ENCODE results near the gene DNAJC27.

DNAJC27 gene

DNA sequence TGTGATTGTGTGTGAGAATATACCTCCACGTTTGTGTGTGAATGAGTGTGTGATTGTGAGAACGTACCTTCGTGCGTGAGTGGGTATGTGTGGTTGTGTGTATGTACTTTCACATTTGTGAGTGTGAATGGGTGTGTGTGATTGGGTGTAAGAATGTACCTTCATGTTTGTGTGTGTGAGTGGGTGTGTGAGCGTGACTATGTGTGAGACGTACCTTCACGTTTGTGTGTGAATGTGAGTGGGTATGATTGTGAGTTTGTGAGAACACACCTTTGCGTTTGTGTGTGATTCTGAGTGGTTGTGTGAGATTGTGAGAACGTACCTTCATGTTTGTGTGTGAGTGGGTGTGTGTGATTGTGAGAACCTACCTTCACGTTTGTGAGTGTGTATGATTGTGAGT, 45.9 kb downstream of the DNAJC27 start:
- DNase-seq (ENCODE audit: low spot score) = no peak

DNA sequence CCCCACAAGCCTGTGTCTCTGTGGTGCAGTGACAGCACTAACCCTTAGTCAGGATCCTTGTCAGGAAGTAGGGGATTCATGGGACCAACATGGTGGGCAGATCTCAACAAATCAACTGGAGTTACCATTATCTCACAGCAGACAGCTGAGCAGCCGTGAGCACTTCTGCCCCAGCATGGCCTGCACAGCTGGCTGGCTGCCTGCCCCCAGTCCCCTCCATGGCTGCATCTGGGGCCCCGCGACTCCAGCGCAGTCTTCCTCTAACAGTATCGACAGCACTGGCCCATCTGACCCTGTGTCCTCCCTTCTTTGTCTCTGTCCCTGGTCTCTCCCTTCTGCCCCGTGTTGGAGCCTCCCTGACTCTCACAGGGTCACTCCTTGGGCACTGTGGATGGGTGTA, 47.0 kb downstream of the DNAJC27 start:
- DNase-seq (ENCODE audit: low spot score) = no peak

DNA sequence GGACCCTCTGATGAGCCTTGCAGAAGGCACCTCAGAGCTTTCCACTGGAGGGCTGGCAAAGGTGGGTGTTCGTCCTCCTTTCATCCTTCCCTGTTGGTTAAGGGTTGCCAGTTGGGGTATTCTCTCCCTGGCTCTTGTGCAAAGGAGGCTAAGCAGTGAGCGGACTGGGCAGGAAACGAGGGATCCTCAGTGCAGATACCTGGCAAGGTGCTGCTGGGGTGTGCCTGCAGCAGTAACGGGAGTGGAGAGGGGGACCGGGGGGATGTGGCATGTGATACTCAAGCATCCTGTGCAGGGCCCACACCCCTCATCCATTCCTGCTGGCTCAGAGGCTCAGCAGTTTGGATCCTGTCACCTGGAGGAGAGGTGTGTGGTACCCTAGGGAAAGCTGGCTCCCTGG, 47.5 kb downstream of the DNAJC27 start:
- DNase-seq (ENCODE audit: low spot score) = no peak

DNA sequence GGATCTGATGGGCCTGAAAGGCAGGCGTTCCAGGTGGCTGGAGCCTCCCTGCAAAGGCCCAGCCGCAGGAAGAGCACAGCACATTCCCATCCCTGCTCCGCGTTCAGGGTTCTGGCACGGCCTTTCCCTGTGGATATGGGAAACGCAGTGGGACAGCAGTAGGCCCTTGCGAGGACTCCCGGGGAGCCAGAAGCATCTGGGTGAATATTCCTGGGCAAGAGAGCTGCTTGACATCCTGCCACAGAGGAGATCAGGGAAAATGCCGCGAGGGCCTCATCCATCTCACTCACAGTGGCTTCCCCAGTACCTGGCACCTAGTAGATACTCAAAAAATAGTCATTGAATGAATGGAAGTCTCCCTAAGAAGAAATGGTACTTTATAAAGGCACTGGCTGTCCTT, 48.6 kb downstream of the DNAJC27 start:
- DNase-seq (ENCODE audit: low spot score) = no peak

DNA sequence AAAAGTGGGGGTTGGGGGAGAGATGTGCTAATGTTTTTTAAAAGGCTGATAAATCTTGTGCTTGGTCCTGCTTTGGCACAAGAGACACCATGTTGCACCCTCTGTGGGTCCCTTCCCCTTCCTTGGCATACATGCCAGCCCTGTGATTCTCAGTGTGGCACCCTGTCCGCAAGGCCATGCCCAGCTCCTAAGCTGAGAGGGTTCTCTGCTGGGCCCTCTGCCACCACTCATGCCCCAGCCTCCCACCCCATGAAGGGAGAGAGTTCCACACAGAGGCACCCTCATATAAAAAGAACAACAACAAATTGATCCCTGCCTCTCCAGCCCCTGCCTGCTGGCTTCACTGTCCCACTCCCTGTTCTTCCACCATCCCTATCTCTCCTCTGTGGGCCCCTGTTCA, 49.2 kb downstream of the DNAJC27 start:
- no peak for DNase-seq (ENCODE audit: low spot score)

DNA sequence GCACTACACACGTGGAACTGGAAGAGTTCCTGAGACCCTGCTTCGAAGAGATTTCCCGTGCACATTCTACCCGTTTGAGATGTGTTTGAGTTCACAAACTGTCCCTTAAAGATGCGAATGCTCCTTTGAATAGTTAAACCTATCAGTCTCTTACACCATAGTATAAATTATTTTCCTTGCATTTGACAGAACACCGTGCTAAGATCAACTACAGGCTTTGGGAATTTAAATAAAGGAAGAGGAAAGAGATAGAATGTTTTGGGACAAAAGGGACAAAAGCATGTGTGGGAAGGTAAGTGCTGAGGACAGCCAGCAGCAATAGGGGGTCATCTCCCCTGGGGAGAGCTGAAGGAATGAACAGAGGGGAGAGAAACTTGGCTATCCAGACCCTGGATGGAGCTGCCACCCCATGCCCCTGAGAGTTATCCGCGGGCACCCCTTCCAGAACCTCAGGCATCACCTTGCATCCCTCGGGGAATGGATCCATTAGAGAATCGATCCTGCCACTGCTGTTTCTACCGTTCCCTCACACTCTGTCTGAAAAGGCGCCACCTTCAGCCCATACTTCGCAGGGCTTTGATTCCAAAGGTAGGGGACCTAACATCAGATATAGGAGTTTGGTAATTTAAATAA, 50.8 kb downstream of the DNAJC27 start:
- DNase-seq (ENCODE audit: low spot score) = no peak

DNA sequence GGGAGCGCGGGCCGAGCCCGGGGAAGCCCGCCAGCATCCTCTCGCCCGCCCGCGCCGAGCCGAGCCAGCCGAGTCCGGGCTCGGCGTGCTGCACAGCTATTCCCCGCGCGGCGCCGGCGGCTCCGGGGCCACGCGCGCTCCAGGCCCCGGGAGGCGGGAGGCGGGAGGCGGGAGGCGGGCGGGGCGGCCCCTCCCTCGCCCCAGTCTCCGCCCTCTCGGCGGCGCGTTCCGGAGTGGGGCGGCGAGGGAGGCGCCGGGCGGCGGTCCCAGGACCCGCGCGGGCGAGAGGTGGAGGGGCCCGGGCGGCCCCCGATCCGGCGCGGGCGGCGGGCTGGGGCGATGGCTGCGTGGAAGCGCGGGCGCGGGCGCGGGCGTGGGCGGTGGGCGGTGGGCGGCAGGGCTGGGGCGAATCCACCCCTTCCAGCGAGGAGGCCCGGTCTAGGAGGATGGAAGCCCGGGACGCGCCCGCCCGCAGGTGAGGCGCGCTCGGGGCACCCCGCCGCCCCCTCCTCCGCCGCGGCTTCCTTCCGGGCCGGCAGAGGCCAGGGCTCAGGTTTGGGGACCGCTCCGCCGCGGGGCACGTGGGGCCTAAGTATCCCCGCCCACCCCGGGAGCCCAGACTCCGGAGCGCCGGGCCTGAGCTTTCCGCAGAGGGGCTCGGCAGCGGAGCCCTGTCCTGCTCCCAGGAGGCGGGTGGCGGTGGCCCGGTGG, 51.5 kb downstream of the DNAJC27 start, which contains the start of gene ADCY3:
Gene ADCY3 (minus strand): TSS at position 140 of the 711 bp plus-strand sequence. CDS start 1,250 bp downstream, outside the sequence.
- peak; percentile 79 for DNase-seq (ENCODE audit: low spot score)

DNA sequence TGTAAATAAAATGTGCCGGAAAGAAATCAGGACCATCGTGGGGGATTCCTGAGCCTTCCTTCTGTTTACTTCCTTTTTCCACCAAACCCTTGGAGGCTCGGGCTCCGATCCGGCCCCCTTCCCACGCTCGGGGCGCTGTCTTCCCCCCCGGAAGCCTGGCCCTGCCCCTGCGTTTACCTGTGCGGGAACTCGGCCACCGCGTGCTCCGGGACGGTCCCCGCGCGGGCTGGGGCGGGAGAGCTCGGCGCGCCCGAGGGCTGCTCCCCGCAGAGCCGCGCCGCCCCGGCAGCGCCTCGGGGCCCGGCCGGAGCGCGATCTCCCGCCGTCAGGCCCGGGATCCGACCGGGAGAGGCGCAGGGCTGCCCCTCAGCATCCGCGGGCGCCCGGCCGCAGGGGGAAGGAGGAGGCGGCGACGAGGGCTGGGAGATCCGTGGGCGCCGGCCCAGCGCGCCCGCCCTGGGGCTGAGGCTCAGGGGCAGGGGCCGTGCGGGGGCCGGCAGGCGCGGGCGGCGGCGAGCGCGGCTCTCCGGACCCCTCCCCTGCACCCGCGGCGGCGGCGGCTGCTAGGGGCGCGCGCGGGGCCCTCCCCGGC, 52.2 kb downstream of the DNAJC27 start:
- peak; percentile 85 for DNase-seq (ENCODE audit: low spot score)

DNA sequence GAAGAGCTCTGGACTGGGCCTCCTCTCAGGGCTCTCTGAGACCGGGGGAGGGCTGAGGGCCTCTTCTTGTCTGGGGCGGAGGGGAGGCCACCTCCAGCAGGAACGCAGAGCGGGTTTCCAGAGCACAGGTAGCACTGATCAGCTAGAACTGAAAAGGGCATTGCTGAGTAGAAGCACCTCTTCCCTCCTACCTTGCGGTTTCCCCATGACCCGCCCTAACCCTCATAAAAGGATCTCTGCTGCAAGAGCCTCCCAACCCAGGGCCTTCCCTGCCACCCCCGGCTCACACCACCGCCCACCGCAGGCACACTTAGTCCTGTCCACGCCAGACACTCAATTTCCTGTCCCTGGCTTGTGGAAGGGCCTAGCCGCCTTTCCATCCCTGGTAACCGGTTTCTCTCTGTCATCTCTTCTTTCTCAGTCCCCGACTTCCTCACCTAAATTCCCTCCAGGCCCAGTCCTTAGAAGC, 52.7 kb downstream of the DNAJC27 start:
- no peak for DNase-seq (ENCODE audit: low spot score)

DNA sequence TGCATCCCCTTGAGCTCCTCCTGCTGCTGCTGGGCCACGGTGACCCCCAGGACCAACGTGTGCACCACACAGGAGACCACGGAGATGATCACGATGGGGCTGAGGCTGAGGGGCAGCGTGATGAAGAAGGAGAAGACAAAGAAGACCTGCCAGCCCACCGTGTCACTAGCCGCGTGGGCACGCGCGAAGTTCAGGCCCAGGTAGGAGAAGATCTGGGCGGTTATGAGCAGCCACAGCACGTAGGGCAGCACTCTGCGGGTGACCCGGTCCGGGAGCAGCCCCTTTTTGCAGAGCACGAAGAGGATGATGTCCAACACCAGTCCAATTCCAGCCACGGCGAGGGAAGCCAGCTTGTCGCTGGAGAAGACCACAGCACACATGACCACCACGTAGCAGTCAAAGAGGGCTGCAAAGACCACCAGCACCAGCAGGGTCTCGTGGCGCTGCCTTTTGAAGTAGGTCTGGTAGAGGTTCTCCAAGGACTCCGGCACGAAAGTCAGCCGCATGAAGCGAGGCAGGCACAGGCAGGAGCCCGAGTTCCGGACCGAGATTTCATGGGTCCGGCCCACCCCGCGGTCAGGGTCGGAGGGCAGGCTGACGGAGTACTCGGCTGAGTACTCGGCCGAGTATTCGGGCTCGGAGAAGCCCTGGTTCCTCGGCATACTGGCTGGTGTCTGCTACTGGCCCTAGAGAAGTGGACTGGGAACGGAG, 53.3 kb downstream of the DNAJC27 start:
- DNase-seq (ENCODE audit: low spot score) = no peak

DNA sequence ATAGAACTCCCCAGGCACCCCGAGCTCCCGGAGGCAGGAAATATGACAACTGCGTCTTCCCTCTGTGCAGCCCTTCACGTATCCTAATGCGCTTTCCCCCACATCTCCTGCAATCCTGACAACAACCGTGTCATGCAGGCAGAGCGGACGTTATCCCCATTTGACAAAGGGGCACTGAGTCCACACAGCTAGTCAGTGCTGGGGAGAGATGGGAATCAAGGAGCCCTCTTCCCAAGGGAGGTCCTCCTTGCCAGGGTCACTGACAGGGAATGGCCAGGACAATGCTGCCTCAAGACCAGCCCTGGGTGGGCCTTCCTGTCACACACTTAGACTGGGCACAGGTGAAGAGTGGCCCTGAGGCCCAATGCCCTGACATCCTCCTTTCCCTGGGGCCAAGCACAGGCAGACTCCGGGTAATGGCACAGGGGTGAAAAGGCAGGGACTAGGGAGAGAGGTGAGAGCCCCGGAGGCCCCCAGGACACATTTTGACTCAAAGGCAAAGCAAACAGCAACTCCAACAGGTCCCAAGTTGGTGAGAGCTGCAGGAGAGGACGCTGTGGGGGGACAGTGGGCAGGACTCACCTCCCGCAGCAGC, 53.9 kb downstream of the DNAJC27 start:
- no peak for DNase-seq (ENCODE audit: low spot score)

DNA sequence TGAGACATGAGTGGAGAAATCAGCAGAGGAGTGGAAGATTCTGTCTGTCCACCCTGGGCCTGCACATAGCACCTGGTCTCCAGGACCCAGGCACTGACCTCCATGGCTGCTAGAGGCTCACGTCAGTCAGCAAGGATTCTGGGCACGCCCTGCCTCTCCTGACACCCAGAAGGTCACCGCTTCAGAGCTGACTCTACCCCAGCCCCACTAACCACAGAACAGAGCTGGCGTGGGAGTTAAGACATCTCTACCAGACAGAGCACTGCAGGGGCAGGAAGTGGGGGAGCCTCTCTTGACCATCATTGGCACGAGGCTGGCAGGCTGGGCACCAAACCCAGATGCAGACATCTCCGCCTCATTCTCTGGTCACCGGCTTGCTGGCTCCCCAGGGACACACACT, 54.7 kb downstream of the DNAJC27 start:
- no peak for DNase-seq (ENCODE audit: low spot score)

DNA sequence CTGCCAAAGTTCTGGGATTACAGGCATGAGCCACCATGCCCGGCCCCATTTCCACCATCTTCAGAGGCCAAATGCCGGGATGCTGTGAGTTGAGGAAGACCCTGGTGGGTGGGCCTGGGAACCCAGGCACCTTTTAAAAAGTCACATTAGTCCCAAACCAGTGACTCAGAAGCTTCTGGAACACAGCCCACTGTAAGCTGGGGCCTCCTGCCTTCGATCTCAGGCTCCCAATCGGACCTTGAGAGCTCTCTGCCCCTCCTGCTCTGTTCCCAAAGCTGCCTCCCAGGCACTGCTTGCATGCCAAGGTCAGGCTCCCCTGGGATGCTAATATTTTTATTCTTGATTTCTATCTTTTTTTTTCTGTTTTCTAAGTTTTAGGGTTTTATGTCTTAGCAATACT, 56.0 kb downstream of the DNAJC27 start:
- no peak for DNase-seq (ENCODE audit: low spot score)

DNA sequence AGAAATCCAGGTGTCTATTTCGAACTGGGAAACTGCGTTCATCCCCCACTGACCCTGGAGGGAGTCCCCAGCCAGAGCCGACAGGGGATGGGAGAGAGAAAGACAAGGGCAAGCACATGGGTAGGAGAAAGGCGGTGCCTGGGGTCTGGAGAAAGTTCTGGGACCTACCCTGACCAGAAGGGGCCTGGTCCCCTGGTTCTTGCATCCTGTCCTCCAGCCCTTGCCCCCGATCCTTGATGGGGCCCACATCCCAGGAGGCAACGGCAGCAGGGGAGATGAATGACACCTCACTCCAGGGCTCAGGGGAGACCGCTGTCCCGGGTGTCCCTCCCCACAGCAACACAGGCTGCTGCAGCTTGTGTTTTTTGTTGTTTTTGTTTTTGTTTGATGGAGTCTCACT, 56.6 kb downstream of the DNAJC27 start:
- no peak for DNase-seq (ENCODE audit: low spot score)

DNA sequence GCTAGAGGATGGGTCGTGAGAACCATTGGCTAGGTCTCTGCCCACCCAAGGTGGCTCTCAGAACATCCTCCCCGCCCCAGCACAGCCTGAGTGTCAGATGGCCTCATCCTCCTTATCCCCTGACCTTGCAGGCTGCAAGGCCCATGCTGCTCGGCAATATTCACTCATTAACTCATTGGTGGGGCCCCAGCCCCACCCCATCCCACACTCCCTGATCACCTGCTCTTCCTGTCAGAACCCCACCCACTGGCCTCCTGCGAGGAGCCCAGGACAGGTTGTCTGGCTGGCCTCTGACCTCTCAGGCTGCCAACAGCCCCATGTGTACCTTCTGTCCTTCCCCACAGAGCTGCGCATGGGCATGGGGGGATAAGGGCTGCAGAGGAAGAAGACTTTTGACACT, 57.0 kb downstream of the DNAJC27 start:
- DNase-seq (ENCODE audit: low spot score) = no peak

DNA sequence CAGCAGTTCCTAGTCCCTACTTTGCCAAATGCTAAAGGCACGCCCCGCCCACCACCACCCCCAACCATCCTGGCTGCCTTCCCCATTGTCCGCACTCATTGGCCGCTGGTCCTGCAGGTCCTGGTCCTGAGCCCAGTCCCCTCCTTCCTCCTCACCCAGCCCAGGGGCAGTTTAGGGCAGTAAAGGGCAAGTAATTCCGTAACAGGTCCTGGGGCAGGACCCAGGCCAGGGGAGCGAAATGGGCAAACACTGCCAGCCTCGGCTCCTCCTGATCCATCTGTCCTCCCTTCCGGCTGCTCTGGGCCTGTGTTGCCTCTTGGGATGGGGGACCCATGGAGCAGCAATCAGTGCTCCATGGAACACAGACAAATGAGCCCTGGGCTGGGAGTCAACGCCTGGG, 57.8 kb downstream of the DNAJC27 start:
- DNase-seq (ENCODE audit: low spot score) = no peak

DNA sequence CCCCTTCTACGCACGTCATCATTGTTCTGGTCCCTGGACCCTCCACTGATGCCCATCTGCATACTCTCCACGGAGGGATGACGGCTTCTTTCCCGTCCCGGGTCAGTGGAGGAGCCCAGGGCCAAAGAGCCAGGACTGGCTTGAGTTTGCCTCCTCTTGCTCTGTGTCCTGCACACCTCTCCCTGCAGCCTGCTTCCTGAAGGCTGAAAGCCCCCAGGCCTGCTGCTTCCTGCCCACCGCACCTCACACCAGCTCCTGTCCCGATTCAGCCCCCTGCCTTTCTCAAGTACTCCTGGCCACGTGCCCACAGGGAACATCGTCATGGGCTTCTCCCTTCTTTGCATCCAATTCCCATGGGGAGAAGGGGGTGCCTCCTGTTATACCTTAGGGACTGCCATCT, 58.8 kb downstream of the DNAJC27 start:
- no peak for DNase-seq (ENCODE audit: low spot score)

DNA sequence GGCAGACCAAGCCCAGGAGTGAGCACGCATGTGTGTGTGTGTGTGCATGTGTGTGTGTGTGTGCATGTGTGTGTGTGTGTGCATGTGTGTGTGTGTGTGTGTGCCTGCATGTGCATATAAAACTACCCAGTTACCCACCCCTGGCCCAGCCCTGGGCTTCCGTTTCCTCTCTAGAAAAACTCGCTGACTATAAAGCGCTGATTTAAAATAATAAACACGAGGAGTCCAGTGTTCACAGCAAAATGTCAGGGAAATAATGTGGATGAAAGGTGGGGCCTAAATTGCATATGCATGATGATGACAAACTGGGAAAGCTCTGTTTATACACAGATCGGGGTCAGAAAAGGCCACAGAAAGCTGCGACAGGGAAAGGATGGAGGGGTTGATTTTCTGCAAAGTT, 59.2 kb downstream of the DNAJC27 start:
- DNase-seq (ENCODE audit: low spot score) = no peak

DNA sequence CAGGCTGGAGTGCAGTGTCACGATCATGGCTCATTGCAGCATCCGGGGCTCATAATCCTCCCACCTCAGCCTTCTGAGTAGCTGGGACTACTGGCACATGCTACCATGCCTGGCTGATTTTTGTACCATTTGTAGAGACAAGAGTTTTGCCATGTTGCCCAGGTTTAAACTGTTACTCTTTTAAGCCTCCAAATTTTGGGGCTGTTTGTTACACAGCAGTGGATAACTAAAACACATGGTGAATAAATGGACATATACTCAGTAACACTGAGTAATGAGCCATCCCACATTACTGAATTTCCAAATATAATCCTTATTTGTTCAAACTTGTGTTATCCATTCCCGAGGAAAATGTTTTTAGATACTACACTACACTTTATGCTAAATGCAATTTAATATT, 61.5 kb downstream of the DNAJC27 start:
- no peak for DNase-seq (ENCODE audit: low spot score)

DNA sequence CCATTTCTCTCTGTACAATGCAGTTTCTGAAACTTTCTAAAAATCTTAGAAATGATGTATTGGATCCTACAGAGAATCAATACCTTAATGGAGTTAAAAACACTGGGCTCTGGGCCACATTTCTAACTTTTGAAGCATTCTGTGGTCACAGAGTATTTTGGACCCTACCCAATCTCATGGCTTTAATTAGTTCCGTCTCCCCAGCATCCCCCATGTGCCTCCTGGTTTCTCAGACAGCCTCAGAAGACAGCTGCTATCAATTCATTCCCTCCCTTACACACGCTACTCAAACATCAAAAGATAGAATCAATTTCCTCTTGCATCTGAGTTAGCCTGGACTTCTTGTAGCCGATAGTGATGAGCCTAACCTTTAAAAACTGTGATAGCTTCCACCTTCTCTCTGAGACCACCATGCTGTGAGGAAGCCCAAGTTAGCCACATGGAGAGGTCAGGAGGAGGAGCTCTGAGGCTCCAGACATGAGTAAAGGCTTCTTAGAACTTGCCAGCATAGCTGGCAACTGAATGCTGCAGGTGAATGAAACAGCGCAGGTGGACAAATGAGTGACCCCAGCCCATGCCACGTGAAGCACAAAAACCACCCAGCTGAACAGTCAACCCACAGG, 62.1 kb downstream of the DNAJC27 start:
- no peak for DNase-seq (ENCODE audit: low spot score)

DNA sequence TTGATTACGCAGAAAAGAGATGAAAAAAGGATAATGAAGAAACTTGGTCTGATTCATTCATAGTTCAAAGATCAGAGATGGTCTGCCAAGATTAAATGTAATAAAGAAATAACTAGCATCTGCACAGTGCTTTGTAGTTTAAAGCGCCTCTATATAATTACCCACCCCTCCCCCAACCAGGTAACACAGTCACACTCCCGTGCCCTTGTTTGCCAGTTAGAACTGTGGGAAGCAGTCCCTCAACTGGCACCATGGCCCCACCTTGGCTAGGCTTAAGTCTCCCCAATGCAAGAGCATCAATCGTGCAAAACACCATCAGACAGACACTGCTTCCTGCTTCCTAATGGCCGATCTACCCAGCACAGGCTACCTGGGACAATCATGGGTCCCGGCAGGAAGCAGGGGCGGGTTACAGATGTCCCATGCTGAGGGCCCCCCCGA, 63.3 kb downstream of the DNAJC27 start:
- no peak for DNase-seq (ENCODE audit: low spot score)

DNA sequence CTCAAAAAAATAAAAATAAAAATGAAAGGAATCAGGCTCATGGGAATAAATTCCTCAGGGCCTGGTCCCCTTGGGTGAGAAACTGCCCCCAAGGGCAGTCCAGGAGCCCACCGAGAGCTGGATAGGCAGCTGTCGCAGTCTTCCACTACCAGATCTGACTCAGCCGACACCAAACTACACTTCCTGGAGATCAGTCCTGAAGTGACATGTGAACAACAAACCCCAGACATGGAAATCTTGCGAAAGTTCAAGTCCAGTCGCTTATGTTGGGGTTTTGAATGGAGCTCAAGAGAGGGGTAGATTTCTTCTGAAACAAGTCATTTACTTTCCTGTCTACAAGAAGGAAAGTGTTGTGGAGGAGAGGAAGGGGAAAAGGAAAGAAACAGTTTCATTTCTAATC, 64.6 kb downstream of the DNAJC27 start:
- DNase-seq (ENCODE audit: low spot score) = no peak

Data from D341Med (cell line).